HG02981 (cell line): ENCODE measurements around the gene NBPF4.
A peak's percentile ranks its signal among the peaks of the same experiment; 100 is the strongest.
"Not testable (repeated sequence)": the region's sequence is repeated elsewhere in the genome, so short reads cannot be mapped to it uniquely, and the experiment has no call there.

Experiments used
- ATAC-seq: cut with Tn5 transposase; IDR thresholded peaks from one replicate; pipeline ENCODE4 v1.9.1; 2021; ENCODE audit warnings: mild to moderate bottlenecking, moderate library complexity; ENCODE audit not compliant: unreplicated experiment

Gene NBPF4

GRCh38 chr1:108243976-108244375 lies at the start of gene NBPF4:
NBPF4 (minus strand) TSS chr1:108244076; CDS start chr1:108243761, 315 bp downstream.
- not testable (repeated sequence) for ATAC-seq

DNA sequence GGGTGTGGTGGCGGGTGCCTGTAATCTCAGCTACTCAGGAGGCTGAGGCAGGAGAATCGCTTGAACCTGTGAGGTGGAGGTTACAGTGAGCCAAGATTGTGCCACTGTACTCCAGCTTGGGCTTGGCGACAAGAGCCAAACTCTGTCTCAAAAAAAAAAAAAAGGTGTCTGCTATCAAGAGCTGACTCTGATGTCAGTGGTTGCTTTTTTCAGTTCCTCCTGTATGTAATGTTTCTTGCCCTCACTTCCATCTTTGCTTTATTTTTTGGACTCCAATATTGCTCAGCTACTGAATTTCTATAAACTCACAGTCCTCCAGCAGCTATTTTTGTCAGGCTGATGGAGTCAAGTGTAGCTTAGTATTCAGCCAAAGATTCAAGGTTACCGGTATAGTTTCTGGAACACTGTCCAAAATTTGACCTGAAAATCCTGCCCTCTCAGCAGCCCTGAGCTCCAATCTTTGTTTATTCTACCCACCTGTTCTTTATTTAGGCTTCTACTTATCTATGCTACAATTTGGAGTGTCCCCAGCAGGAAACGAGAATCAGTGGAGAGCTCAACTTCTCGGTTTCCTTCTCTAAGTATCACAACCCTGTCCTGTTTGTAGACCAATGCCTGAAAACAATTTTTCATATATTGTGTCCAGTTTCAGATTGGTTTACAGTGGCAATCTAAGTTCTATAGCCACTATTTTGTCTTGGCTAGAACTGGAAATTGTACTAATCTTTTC lies 38.8 kb upstream of the NBPF4 start:
- ATAC-seq, result not testable (repeated sequence)

DNA sequence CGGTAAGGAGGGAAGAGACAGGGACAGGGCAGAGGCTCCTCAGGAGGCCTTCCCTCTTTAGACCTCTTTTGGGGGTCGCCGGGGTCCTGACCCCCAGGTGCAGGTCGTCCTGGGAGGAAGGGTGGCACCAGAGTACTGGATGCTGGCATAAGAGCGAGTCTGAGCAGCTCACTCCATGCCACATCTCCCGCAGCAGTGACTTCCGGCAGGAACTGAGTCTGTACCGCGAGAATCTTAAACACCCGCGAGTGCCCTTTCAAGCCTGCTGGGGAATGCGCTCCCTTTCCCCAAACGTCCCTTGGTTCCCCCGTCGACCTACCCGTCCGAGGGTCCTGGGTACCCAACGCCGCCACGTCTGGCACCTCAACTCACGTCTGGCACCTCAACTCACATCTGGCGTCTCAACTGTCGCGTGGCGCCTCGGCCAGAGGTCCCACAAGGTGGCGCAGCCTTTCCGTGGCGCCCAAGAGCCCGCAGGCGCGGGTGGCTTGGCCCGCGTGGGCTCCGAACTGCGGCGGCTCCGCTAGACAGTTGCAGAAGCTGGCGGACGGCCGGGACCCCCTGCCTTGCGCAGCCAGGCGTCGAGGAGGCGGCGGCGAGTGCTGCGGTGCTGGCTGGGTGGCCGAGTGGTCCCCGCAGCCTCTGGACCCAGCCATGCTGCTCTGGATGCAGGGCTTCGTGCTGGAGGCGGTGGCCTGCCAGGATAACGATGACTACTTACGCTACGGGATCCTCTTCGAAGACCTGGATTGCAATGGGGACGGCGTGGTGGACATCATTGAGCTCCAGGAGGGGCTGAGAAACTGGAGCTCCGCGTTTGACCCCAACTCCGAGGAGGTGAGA lies 28.8 kb upstream of the NBPF4 start:
- not testable (repeated sequence) for ATAC-seq

DNA sequence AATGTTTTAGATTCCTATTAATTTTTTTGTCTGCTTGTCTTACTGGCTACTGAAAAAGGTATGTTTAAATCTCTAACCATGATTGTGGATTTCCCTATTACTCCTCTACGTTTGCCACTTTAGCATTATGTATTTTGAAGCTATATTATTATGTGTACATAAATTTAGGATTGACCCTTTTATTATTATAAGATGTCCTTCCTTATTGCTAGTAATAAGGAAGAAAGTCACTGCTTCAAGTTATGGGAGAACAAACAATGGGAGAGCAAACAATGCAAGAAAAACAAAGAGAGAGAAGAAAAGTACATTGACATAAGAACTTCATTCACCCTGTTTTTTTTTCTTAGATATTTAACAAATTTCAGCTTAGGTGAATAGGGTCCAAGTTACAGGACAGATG lies 23.2 kb upstream of the NBPF4 start:
- ATAC-seq, result not testable (repeated sequence)

DNA sequence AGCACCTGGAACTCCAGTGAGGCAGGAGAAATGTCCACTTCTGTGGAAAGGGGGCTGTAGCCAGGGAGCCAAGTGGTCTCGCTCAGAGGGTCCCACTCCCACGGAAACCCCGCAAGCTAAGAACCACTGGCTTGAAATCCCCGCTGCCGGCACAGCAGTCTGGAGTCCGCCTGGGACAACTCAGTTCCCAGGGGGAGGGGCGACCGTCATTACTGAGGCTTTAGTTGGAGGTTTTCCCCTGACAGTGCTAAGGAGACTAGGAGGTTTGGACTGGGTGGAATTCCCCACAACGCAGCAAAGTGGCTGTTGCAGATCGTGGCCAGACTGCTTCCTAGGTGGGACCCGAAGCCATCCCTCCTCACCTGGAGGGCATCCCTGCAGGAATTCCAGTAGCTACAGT lies 18.1 kb upstream of the NBPF4 start:
- not testable (repeated sequence) for ATAC-seq

DNA sequence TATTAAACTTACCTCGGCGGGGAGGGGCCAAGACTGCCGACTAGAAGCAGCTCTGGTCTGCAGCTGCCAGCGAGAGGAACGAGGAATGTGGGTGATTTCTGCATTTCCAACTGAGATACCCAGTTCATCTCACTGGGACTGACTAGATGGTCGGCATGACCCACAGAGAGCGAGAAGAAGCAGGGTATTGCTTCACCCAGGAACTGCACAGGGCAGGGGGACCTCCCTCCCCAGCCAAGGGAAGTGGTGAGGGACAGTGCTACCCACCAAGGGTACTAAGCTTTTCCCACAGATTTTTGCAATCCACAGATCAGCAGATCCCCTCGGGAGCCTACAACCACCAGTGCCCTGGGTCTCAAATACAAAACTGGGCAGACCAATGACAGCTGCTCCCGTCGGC lies 17.6 kb upstream of the NBPF4 start:
- not testable (repeated sequence) for ATAC-seq

- not testable (repeated sequence) for ATAC-seq
Observed at GRCh38 chr1:108260578-108261259, 16.8 kb upstream of the NBPF4 start.

GRCh38 chr1:108255426-108255825 lies 11.6 kb upstream of the NBPF4 start:
- ATAC-seq, result peak; percentile 95

DNA sequence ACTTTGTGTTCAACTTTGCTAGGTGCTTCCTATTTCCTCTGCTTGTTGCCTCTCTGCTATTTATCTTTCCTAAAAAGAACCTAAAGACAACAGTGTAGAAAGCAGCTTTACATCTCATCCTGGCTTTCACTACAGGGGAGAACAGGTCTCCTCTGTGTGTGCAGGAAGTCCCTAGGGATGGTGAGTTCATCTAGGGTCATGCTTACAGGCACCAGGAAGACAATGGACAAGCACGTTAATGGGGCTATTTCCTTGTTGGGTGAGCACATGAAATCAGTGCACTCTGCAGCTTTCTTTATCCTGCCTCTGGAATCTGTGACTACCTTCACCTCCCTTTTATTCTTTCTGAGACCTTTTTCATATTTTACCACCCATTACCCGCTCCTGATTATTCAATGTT lies 4.5 kb downstream of the NBPF4 start:
- ATAC-seq, result not testable (repeated sequence)

GRCh38 chr1:108235308-108235707 lies 8.6 kb downstream of the NBPF4 start:
- ATAC-seq, result not testable (repeated sequence)

DNA sequence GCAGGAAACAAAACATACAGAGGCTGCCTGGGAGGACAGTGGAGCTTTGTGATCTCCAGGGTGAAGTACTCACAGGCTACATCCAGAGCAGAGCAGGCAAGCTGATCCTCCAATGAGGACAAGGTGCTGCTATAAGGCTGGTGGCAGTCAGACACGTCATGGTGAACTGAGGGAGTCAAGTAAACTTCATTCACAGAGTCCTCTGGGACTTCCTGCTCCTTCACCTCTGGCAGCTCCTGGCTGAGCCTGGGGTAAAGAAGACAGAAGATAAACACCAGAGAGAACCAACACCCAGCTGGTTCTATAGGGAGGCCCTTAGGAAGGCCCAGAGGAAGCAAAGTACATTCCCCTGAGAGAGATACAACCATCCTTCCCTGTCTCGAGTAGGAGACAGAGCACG lies 11.7 kb downstream of the NBPF4 start:
- not testable (repeated sequence) for ATAC-seq

DNA sequence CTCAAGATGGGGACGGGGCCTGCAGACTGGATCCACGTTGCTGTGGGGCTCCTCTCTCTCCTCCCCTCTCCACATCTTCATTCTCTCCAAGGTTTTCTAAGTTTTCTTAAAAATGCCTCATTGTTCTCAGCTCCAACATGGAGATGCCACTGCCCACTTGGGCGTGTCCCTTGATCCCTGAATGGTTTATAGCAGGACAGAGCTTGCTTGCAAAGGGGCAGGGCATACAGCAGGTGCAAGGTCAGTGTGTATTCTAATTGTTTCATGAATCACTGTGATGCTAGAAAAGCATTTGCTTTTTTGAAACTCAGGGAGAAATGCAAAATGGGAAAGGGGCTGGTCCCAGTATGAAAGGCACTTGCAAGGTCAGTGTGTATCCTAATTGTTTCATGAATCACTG lies 13.9 kb downstream of the NBPF4 start:
- ATAC-seq, result not testable (repeated sequence)

DNA sequence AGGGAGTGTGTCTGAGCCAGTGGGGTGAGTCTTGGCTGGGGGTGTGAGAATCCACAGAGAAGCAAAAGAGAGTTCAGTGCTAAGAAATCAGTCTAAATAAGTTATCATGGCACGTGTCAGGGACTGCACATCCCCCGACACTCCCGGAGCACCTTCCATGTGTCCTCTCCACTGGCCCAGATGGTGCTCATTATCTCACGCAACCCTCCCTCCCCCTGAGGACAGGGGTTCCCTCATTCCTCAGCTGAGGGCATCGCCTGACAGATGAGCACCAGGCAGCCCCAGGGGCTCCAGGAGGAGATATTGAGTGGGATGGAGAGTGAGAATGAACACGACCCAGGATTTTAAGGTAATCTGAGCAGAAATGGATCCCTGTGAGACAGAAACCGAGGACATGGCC lies 16.1 kb downstream of the NBPF4 start:
- not testable (repeated sequence) for ATAC-seq

DNA sequence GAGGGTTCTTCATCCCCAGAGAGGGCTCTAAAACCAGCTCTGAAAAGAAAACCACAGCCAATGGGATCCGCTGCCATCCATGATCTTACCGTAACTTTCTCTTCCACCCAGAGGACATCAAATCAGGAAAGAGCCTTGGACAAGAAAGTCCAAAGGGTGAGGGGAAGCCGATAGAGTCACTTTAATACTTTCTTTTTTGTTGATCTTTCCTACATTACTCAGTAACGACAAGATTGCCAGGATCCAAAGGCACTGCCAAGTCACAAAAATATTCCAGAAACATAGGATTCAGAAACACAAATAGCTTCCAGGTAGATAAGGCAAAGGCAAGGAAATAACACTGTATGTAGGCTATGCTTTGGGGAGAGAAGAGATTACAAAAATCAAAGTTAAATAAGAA lies 17.0 kb downstream of the NBPF4 start:
- not testable (repeated sequence) for ATAC-seq

DNA sequence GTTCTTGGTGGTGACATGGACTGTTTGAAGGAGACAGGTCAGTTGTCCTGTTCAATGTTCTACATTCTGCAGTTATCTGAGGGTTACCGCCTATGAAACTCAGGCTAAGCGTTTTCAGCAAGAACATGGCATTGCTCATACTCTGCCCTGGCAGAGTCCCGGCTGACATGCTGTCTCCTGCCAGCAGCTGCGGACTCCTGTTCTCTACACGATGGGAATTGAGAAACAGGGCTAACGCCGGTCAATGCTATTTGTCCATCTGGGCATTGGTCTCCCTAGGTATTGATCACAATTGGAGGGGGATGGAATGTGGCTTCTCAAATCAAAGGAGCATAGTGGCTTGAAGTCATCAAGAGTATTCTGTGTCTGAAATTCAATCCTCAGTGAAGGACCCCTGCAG lies 20.6 kb downstream of the NBPF4 start:
- not testable (repeated sequence) for ATAC-seq

DNA sequence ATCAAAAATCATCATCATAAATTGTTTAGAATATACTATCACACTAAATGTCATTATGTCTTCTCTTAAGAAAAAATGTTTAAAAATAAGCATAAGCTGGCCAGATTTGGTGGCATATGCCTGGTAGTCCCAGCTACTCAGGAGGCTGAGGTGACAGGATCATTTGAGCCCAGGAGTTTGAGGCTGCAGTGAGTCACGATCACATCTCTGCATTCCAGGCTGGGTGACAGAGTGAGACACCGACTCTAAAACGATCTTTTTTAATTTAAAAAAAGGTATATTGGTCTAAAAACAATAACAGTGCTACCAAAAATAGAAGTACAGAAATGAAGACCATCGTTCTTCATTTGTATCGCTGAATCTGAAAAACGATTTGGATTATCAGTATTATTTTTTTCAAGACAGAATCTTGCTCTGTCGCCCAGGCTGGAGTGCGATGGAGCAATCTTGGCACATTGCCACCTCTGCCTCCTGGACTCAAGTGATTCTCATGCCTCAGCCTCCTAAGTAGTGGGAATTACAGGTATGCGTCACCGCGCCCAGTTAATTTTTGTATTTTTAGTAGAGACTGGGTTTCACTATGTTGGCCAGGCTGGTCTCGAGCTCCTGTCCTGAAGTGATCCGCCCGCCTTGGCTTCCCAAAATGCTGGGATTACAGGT lies 26.2 kb downstream of the NBPF4 start:
- ATAC-seq, result not testable (repeated sequence)

DNA sequence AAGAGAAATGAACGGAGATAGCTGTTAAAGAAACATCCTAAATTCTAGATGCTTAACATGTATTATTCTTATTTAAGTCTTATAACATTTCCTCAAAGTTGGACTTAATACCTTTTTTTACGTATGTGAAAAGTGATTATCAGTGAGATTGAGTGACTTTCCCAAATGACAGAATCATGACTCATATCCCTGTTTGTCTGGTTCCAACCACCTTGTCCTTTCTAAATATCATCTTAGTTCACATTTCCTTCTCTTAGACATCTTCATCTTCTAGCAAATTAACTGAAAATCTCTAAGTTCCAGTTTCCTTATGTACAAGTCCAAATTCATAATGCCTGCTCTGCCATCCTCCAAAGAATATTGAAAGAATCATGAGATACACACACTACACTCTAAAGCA lies 26.9 kb downstream of the NBPF4 start:
- not testable (repeated sequence) for ATAC-seq

DNA sequence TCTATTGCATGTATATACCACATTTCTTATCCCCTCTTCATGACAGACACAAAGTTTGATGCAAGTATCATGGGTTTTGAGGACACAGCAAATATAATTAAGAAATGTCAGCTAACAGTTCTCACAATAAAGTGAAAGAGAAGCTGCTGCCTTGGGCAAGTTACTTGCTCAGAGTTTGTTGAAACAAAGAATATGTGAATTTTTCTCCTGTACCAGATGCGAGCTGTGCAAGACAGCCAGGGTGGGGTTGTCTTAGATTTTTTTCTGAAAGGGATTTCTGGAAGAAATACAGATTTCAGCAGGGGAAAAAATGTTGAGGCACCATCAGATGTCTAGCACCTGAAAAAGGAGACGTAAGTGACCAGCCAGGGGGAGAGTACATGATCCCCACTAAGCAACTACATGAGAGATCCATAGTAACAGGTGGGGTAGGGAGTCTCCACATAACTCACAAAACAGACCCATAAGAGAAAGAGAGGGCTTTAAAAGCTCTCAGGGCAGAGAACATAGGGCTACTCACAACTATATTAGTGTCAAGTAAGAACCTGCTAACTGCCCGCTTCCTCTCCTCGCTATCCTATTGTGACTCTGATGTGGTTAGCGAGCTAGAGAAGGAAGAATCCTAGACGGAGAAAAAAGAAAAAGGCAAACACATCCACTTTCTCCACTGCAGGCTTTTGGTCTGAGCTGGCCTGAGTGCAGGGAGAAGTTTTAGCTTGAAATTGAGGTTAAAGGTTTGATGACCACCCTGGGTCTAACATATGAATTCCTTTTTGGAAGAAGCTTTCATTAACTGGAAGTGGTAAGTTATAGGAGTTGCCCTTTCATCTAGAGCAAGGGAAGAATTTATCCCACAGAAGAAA lies 27.6 kb downstream of the NBPF4 start:
- ATAC-seq, result not testable (repeated sequence)

DNA sequence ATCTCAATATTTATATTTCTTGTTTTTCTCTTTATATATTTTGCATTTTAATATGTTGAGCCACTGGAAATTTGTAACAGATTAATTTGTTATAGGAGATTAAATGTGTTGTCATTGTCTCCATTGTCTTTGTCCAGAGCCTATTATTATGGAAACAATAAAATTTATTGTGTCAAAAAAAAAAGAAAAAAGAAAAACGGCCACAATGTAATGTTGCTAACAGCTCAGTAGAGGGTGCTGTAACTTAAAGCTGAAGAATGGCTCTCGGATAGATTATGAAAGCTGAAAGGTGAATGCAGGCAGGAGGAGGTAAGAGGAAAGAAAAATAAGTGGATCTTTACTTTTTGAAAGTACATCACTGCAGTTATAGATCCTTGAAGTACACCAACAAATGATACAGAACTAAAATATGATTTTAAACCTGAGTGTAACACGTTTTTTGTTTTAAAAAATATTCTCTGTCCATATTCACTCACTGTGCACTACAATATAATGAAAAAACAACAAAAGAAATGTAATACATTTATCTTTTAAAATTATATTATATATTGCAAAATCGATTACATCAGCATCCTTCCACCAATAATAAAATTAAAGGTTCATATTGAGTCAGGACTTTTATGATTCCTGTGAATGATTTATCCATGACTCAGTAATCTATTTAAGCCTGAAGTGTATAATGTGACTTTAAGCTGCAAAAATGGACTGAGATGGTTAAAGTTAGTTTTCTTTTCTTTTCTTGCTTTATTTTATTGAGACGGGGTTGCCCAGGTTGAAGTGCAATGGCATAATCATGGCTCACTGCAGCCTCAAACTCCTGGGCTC lies 29.0 kb downstream of the NBPF4 start:
- not testable (repeated sequence) for ATAC-seq
